NCI-H69 (cell line): ENCODE measurements around the gene PLCB1.
A peak's percentile ranks its signal among the peaks of the same experiment; 100 is the strongest.
"Not testable (repeated sequence)": the region's sequence is repeated elsewhere in the genome, so short reads cannot be mapped to it uniquely, and the experiment has no call there.

Source experiments
- DNase-seq: peaks from one replicate; lab custom pipeline; 2025; lab: John Stamatoyannopoulos, UW

PLCB1 gene

DNA sequence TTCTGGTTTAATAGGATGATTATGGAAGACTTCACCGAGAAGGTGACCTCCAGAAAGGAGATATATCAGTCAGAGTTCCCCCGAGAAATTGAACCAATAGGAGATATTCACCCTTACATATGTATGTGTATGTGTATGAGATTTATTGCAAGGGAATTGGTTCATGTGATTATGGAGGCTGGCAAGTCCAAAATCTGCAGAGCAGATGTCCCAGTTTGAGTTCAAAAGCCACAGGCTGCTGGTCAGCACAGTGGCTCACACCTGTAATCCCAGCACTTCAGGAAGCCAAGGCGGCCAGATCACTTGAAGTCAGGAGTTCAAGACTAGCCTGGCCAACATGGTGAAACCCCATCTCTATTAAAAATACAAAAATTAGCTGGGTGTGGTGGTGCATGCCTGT is 702.2 kb downstream of the PLCB1 start:
- not testable (repeated sequence) for DNase-seq

DNA sequence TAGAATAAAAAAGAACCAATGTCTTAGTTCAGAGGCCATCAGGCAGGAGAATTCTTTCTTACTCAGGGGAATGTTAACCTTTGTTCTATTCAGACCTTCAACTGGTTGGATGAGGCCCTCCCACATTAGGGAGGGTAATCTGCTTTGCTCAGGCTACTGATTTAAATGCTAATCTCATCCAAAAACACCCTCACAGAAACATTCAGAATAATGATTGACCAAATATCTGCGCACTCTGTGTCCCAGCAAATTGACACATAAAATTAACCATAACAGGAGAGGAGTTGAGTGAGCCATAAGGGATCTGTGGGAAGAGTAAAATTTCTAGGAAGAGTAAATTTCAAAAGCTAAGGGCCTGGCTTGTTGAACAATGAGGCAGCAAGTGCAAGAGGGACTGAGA is 702.8 kb downstream of the PLCB1 start:
- no peak for DNase-seq

DNA sequence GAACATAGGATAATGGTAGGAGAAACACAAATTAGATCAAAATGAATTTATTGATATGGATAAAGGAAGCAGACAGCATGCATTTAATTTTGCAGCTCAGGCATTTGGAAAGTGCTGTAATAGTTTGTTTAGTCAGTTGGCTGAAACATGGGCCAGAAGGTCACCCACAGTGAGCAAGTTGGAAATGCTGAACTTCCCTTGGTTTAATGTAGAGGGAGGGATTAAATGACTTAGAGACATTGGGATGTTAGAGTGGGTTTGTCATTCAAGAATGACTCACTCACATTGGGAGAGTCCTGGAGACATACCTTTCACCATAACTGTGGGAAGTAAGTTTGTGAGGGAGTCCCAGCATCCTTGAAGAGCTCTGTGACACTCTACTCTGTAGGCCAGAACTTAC is 705.3 kb downstream of the PLCB1 start:
- no peak for DNase-seq

DNA sequence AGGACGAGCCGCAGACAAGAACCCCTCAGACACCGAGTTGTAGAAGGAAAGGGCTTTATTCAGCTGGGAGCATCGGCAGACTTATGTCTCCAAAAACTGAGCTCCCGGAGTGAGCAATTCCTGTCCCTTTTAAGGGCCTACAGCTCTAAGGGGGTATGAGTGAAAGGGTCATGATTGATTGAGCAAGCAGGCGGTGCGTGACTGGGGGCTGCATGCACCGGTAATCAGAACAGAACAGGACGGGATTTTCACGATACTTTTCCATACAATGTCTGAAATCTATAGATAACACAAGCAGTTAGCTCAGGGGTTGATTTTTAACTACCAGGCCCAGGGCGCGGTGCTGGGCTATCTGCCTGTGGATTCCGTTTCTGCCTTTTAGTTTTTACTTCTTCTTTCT is 710.5 kb downstream of the PLCB1 start:
- no peak for DNase-seq

DNA sequence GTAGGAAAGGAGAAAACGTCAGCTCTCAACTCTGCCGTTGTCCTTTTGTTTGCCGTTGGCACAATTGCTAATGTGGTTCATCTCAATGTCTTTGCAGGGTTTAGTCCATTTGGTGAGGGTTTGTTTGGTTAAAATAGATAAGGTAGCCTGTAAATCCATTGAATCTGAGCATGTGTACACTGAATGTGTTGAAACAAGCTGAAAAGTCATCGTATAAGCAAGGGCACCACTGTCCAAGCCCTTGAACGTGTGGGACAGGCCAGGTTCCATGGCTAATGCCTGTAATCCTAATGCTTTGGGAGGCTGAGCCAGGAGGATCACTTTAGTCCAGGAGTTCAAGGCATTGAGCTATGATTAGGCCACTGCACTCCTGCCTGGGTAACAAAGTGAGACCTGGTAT is 712.1 kb downstream of the PLCB1 start:
- DNase-seq = no peak

DNA sequence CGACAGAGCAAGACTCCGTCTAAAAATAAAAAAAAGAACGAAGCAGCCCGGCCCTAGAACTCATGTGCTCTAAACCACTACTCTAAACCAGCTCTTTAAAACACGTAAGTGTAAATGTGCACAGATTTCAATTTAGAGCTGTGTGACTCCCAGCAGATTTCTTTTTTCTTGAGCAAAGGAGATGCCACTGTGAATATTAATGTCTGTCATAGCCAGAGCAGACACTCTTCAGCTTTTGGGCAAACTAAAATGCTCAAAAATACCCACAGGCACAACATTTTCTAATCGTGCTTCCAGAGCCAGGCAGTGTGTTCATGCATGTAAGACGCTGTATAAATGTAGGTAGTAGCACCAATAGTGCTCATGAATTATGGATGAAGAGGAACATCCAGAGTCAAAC is 717.9 kb downstream of the PLCB1 start:
- no peak for DNase-seq

DNA sequence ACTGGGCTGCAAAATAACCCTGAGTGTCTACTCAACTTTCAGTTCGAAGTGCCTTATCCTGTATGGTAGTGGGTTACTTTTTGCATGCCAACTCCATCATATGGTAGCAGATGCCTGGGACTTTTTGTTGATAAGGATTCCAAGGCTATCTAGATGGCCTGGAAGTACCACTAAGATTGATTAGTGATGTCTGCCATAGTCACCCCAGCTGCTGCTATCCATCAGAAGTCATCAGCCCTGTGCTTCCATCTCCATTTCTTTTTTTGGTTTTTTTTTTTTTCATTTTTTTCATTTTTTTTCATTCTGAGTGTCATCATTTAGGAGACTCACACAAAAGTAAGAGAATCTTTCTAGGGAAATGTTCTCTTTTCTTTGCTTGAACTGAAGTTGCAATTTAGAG is 719.4 kb downstream of the PLCB1 start:
- DNase-seq = no peak

DNA sequence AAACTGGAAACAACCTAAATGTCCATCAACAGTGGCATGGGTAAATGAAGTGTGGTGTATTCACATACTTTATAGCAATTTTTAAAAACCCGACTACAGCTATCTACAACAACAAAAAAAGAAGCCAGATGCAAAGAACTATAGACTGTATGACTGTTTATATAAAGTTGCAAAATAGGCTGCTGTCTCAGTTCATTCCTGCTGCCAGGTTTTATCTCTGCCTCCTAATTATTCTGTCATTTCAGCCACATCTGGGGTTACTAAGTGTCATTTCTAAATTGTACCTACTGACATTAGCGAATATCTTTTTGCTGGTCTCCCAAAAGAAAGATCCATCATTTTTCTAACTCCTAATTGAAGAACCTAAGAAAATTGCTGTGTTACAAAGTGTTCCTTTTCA is 719.9 kb downstream of the PLCB1 start:
- not testable (repeated sequence) for DNase-seq

DNA sequence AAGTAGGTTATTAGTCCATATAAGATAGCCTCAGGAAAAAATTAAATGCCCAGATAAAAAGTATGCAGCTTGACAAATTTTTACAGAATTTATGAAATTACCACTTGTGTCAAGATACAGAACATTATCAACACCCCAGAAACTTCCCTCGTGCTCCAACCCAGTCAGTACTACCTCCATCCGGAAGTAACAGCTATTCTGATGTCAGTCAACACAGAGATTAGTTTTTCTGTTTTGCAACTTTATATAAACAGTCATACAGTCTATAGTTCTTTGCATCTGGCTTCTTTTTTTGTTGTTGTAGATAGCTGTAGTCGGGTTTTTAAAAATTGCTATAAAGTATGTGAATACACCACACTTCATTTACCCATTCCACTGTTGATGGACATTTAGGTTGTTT is 721.1 kb downstream of the PLCB1 start:
- not testable (repeated sequence) for DNase-seq

DNA sequence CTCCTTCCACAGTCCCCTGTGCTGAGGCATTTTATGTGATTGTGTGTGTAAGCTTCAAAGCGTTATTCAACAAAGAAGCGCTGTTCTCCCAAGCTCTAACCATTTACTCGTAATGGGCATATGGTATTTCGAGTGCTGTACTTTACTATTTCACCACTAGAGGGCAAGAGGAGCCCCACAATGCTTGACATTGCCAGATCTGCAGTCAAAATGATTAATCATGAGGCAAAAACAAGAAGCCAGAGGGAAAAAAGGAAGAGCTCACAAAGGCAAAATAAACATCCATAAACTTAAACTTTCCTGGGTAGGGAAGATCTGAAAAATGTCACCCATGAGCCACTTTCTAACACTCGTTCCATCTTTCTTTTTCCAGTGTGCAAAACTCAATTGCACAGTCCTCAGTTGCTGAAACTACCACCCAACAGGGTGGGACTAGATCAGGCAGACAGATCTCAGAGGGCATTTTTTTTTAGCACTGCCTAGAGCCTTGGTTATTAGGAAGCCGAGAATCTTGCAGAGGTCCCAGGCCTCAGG is 721.8 kb downstream of the PLCB1 start:
- DNase-seq = peak; percentile 90

DNA sequence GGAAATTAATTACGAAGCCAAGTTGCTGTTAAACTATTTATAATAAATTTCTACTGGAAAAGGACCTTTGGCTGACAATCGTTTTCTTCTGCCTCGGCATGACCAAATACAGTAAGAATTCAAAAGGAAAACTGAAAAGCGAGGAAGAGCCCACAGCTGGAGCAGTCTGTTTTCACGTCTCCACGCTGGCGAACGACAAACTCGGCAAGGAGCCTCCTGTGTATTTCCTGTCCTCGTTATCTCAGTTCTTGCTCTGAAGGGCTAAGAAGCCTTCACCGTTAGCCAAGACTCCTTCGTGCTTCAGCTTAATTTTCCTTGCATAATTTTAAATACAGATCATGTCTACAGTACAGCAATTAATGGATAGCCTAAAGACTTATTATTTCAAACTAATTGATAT is 722.5 kb downstream of the PLCB1 start:
- no peak for DNase-seq

DNA sequence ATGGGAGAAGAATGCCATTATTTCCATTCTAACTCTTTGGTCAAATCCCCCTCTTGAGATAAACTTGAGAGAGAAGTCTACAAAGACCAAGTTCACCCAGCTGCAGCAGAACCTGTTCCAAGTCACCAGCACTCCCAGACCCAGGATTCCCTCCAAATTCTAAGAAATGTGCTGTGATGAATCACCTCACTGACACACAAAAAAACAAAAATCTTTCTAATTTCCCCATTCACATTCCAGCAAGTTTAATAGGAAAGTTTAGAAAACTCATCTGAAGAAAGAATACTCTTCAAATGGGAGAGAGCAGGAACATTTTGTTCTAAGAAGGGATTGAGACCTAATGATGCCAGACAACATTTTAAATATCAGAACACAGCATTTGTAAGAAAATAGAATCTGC is 723.2 kb downstream of the PLCB1 start:
- DNase-seq = no peak

DNA sequence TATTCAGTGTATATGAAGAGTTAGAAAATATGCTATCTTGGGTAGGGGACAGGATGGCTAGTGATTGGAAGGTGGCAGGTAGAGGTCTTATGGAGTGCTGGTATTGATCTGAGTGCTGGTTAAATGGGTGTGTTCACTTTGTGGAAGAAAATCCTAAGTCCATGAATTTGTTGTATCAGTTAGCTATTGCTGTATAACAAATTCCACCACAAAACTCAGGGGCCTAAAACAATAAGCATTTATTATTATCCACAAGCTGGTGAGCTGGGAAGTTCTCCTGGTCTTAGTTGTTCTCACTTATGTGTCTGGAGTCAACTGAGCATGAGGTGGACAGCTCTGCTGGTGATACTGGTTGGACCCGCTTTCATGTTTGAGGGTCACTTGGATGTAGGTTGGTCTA is 724.6 kb downstream of the PLCB1 start:
- no peak for DNase-seq

DNA sequence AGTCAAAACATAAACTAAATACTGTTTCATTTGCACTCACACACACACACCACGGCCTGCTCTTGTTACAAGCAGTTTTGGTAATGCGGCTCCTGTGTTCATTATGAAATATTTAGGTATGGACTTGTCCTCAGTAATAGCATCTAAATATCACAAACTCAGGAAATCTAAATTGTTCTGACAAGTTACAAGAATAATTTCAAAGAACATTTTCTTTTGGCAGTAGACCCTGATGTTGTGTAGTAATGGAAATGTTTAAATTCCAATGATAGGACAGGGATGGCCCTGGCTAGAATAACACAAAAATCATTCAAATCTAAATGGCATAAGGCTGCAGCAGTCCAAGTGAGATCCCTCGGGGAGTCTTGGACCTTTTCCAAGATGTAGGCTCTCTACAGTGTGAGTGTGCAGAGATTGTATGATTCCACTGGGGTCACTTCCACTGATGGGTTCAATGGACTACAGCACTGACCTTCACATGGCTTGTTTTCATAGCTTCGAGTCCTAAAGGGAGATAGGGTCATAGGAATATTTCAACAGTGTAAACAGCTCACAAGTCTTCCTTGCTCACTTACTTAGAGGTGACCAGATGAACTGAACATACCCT is 726.2 kb downstream of the PLCB1 start:
- DNase-seq = peak; percentile 69

DNA sequence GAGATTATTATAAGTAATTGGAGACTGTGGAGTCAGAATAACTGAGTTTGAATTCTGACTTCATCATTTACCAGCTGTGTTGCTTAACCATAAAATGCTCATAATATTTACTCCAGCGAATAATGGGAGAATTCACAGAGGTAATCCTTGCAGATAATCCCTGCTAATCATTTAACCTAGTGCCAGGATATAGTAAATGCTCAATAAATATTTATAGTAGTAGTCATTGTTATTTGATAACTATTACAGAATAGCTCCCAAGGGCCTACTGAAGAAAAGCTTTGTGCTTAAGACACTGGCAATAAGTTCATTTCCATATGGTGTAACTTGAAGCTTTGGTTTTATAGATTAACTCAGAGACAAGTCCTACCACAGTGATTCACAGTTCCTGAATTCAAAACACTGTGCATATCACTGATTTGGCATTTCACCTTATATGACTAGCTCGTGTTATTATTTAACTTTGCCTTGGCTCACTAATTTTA is 728.0 kb downstream of the PLCB1 start:
- peak; percentile 48 for DNase-seq

DNA sequence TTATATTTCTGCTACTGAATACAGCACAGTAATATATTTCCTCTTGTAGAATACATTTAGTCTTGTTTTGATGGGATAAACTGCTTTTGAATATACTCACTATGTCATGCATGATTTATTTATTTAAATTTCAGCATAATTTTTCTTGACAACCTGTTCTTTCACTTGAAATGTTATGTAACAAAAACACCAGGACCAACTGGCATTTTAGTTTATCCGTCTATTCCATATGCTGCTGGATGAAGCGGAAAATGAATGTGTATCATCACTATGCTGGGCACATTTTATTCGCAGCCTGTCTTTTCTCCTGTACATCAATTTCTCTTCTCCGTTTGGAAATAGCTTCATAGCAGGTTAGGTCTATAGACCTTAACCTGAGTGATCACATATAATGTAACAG is 730.0 kb downstream of the PLCB1 start:
- DNase-seq = no peak

DNA sequence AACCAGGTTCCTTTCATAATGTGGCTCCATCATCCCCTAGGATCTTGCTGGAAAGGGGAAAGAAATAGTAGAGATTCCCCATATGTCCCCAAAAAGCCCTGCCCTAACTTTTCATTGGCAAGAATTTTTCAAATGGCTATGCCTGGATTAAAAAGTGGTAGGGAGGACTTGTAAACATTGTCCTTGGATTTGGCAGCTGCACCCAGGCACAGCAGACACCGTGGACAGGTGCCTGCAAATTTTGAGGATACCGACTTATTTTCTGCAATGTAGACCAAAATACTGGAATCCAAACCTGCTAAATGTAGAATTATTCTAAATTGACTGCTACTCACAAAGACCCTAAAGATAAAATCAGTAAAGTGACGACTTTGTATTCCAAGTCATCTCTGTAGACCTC is 733.6 kb downstream of the PLCB1 start:
- DNase-seq = no peak

DNA sequence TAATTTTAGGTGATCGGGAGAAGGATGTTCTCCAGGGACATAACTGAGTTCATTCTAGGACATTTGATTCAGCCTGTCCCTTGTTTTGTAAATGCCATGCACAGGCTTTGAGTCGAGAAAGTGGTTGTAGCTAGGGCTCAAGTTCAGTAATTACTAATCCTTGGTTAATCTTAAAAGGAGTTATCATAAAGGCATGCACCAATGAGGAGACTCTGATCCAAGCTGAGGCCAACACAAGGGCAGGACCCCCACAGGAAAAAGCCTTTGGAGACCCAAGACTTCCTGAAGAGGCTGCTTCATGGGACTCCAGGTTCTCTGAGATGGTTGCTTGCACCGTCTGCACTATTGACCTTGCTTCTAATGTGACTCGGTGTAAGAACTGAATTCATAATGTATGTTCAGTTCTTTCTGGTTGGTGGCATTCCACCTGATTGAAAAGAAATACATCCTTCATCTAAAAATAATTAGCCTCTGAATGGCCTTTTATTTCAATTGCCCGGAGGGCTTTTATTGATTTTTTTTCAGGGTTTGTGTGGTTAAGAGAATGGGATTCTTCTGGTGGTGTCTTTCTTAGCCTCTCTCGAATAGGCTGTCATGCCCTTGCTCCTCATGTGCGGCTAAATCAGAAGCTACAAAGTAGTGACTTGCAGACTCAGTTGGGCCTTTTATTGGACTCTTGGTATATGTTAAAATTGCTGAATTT is 735.1 kb downstream of the PLCB1 start:
- DNase-seq = no peak

DNA sequence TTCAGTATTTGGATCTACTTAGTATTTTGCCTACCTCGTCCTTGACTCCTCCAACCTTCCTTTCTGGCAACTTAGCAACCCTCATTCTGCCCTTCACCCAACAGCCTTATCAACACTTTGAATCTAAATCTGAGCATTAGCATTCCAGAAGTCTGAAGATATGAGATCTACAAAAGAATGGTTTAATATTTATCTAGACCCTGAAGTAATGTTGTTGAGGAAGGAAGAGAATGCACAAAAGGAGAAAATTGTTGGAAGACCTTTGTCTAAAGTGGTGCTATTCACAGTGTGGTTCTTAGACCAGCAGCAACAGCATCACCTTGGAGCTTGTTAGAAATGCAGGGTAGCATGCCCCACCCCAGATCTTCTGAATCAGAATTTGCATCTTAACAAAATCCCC is 738.6 kb downstream of the PLCB1 start:
- no peak for DNase-seq

DNA sequence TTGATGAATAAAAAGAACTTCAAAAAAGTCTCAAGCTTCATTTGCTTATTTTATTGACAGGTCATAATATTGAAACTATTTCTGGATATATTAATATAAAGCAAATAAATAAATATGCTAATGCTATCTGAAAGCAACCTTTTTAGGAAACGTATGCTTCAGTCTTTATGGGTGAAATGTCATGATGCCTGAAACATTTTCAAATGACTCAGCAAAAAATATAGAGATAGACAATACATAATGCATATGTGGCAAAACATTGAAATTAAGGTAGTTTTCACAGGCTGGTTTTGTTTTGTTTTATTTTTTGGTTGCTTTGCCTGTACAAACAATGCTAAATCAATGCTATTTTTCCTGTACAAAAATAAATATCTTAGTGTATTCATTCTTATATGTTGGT is 742.4 kb downstream of the PLCB1 start:
- DNase-seq = no peak

DNA sequence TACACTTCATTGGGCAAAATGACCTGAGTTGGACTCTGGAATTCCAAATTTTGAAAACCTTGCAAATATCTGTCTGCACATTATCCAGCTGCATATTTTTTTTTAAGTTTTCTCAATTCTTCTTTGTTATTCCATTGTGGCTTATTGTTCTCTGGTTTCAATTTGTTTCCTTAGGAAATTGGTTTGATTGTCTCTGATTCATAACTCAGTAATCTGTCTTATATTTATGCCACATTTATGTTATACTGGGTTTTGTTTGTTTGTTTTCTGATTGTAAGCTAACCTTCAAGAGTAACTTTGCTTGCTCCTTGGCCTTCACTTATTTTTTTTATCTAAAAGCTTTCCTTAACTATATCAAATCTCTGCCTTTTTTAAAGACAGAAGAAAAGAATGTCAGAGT is 743.5 kb downstream of the PLCB1 start:
- DNase-seq = no peak

DNA sequence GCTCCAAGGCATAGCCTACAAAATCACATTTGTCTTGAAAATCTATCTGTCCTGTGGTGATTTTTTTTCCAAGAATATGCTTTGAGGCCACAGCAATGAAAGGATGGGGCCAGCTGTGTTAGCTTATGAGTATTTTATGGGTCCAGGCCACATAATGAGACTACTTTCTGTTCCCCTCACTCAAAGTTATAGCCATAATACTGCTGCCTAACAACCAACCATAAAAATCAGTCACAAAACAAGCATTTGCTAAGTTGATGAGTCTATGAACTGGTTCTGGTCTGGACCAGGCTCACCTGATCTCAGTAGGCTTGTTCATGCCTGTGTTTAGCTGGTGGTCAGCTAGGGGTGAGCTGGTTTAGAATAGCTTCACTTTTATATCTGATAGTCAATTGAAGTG is 744.3 kb downstream of the PLCB1 start:
- DNase-seq = peak; percentile 18

DNA sequence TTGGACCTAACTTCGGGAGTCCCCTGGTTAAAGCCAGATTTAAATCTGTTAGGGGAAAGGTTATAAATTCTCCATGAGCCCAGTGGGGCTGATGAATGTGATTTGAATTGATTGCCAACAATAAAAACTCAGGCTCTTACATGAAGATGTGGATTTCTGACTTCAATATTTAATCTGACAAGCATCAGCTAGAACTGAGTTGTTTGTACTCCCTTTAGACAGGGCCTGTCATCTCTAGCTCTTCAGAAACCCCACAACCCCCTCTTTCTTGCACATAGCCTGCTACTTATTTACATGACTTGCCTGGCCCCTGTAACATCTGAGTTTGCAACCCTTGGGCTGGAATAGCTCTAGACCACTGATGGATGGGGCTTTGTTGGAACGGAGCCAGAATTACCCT is 745.2 kb downstream of the PLCB1 start:
- DNase-seq = no peak

DNA sequence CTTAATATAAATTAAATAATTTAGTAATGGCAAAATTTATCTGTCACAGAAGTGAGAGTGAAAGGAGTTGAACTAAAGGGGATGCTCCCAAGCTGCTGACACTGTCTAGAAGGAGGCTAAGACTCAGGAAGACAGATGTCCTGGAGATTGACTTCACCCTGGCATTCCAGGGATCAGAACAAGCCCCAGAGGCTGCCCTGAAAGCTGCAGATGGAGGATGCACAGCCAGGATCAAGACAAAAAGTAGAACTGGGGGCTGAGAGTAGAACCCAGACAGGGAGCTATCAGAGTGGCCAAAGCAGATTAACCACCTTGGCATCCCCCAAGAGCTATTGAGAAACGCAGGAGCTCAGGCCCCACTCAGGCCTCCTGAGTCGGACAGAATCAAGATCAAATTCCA is 747.6 kb downstream of the PLCB1 start:
- DNase-seq = no peak
